Loucy (cell line): ENCODE results near the gene HMCN1.

Experiments used
- H2AFZ ChIP-seq: fragments of 200-600 bp; sonication (generic); 2 replicates; pipeline ENCODE4 v1.6.0; 2016; ENCODE audit warnings: antibody characterized with exemption, mild to moderate bottlenecking, low read length, moderate library complexity
- H3F3A ChIP-seq: fragments of 200-600 bp; 2 replicates; pipeline ENCODE4 v1.6.0; 2016; ENCODE audit warnings: antibody characterized with exemption, low read depth, mild to moderate bottlenecking
- H3K27me3 ChIP-seq: fragments of 200-600 bp; sonication (generic); 2 replicates; pipeline ENCODE4 v1.6.1; 2014; ENCODE audit warnings: low read length, mild to moderate bottlenecking; ENCODE audit not compliant: insufficient read depth, poor library complexity, severe bottlenecking
- H3K36me3 ChIP-seq: fragments of 200-600 bp; sonication (generic); 2 replicates; pipeline ENCODE4 v1.6.1; 2016; ENCODE audit warnings: low read length; ENCODE audit not compliant: insufficient read depth
- H3K4me1 ChIP-seq: fragments of 200-600 bp; sonication (generic); 2 replicates; pipeline ENCODE4 v1.5.1; 2014; ENCODE audit warnings: low read length, mild to moderate bottlenecking; ENCODE audit not compliant: insufficient read depth, poor library complexity, severe bottlenecking
- H3K4me2 ChIP-seq: fragments of 200-600 bp; sonication (generic); 2 replicates; pipeline ENCODE4 v1.6.0; 2014; ENCODE audit warnings: antibody characterized with exemption, low read length, low read depth, mild to moderate bottlenecking; ENCODE audit not compliant: poor library complexity, severe bottlenecking
- H3K4me3 ChIP-seq: fragments of 200-600 bp; sonication (generic); 2 replicates; pipeline ENCODE4 v1.5.1; 2014; ENCODE audit warnings: low read length, mild to moderate bottlenecking, mixed read lengths; ENCODE audit not compliant: poor library complexity, severe bottlenecking
- H3K79me2 ChIP-seq: fragments of 200-600 bp; sonication (generic); 2 replicates; pipeline ENCODE4 v1.6.1; 2014; ENCODE audit warnings: low read length; ENCODE audit not compliant: insufficient read depth
- H3K9ac ChIP-seq: fragments of 200-600 bp; sonication (generic); 2 replicates; pipeline ENCODE4 v1.6.0; 2014; ENCODE audit warnings: mild to moderate bottlenecking, low read depth, low read length, moderate library complexity; ENCODE audit not compliant: poor library complexity, severe bottlenecking
- H3K9me2 ChIP-seq: fragments of 200-600 bp; sonication (generic); replicated peaks from 2 replicates; pipeline ENCODE4 v1.6.1; 2016; ENCODE audit warnings: low read depth, low read length, mixed read lengths
- H3K9me3 ChIP-seq: fragments of 200-600 bp; sonication (generic); 2 replicates; pipeline ENCODE4 v1.6.1; 2014; ENCODE audit warnings: mild to moderate bottlenecking, antibody characterized with exemption, low read length, low read depth; ENCODE audit not compliant: insufficient read depth
- H4K20me1 ChIP-seq: fragments of 200-600 bp; sonication (generic); 2 replicates; pipeline ENCODE4 v1.6.0; 2014; ENCODE audit warnings: antibody characterized with exemption, low read length, mild to moderate bottlenecking; ENCODE audit not compliant: insufficient read depth, poor library complexity, severe bottlenecking
- EZH2phosphoT487 ChIP-seq: fragments of 200-600 bp; IDR thresholded peaks from 2 replicates; pipeline ENCODE4 v1.6.1; 2018; ENCODE audit warnings: antibody characterized with exemption, mild to moderate bottlenecking, moderate library complexity, borderline replicate concordance
- TF ChIP-seq, protein P1 (sequence below): fragments of 200-600 bp; sonication (generic); conservative IDR thresholded peaks from 2 replicates; pipeline ENCODE4 v1.5.1; 2014; ENCODE audit warnings: mild to moderate bottlenecking, antibody characterized with exemption, low read length

The HMCN1 gene

DNA sequence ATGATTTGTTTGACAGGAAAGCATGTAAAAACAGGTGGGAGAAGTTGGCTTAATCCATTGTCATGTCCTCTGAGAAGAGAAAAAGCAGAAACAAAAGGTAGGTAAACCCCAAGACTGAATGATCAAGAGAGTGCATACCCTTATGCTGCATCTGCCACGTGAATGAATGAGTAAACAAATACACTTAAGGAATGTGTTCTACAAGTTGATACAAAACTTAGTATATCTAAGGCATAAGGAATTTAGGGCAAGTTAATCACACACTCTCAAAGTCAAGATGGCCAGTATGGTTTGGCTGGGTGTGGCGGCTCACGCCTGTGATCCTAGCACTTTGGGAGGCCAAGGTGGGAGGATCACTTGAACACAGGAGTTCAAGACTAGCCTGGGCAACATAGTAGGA, 34.2 kb downstream of the HMCN1 start:
- Histone ChIP-seq H3K4me1 (no peaks in the 10 kb centered on the region), H2AFZ (no peak overlapping the region), H4K20me1 (no peaks in the 10 kb centered on the region), H3K4me3 (no peak overlapping the region), H3K79me2 (no peaks in the 10 kb centered on the region), H3K9me2 (no peaks in the 10 kb centered on the region), H3K9ac (no peak overlapping the region), H3F3A (no peaks in the 10 kb centered on the region), H3K27me3 (no peaks in the 10 kb centered on the region), H3K36me3 (no peaks in the 10 kb centered on the region), H3K9me3 (no peaks in the 10 kb centered on the region), H3K4me2 (no peak overlapping the region)
- TF ChIP-seq, protein P1, sequence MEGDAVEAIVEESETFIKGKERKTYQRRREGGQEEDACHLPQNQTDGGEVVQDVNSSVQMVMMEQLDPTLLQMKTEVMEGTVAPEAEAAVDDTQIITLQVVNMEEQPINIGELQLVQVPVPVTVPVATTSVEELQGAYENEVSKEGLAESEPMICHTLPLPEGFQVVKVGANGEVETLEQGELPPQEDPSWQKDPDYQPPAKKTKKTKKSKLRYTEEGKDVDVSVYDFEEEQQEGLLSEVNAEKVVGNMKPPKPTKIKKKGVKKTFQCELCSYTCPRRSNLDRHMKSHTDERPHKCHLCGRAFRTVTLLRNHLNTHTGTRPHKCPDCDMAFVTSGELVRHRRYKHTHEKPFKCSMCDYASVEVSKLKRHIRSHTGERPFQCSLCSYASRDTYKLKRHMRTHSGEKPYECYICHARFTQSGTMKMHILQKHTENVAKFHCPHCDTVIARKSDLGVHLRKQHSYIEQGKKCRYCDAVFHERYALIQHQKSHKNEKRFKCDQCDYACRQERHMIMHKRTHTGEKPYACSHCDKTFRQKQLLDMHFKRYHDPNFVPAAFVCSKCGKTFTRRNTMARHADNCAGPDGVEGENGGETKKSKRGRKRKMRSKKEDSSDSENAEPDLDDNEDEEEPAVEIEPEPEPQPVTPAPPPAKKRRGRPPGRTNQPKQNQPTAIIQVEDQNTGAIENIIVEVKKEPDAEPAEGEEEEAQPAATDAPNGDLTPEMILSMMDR = no peak
- TF ChIP-seq EZH2phosphoT487 = no peak

DNA sequence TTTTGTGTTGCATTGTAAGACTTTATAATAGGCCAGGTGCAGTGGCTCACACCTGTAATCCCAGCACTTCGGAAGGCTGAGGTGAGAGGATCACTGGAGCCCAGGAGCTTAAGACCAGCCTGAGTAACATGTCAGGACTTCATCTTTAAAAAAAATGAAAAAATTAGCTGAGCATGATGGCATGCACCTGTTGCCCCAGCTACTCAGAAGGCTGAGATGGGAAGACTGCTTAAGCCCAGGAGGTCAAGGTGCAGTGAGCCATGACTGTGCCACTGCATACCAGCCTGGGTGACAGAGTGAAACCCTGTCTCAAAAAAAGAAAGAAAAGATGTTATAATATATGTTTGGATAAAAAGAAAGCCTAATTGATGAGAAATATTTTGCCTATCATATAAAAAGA, 34.9 kb downstream of the HMCN1 start:
- Histone ChIP-seq H3K27me3 (no peaks in the 10 kb centered on the region), H3K9ac (no peak overlapping the region), H2AFZ (no peak overlapping the region), H3K79me2 (no peaks in the 10 kb centered on the region), H3K4me1 (no peaks in the 10 kb centered on the region), H3K9me3 (no peaks in the 10 kb centered on the region), H4K20me1 (no peaks in the 10 kb centered on the region), H3K36me3 (no peaks in the 10 kb centered on the region), H3K4me3 (no peak overlapping the region), H3F3A (no peaks in the 10 kb centered on the region), H3K9me2 (no peaks in the 10 kb centered on the region), H3K4me2 (no peak overlapping the region)
- TF ChIP-seq, protein P1 = no peak
- no peak for TF ChIP-seq EZH2phosphoT487

DNA sequence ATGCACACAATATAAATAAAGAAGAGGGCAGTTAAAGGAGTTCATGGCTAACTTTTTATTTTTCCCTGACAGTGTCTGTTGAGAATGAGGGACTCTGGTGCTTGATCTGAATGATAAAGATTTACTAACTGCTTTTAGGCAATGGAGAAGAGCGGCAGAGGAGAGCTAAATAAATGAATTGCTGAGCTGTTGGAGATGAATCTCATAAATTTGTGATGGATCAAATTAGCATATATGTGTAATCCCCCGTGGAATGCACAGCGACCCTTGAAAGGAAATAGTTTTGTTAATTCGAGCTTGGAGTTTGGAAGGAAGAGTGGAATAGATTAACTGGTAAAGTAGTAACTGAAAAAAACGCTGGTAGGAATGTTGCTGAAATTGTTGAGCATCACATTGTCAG, 40.2 kb downstream of the HMCN1 start:
- H3K79me2 ChIP-seq = no peaks in the 10 kb centered on the region
- no peak overlapping the region for H3K4me2 ChIP-seq
- no peaks in the 10 kb centered on the region for H3K4me1 ChIP-seq
- TF ChIP-seq EZH2phosphoT487 = no peak
- TF ChIP-seq, protein P1 = no peak
- H3K9me3 ChIP-seq = no peaks in the 10 kb centered on the region
- H3K36me3 ChIP-seq = no peaks in the 10 kb centered on the region
- H3K4me3 ChIP-seq = no peak overlapping the region
- no peak overlapping the region for H3K9ac ChIP-seq
- H4K20me1 ChIP-seq = no peaks in the 10 kb centered on the region
- no peaks in the 10 kb centered on the region for H3K9me2 ChIP-seq
- H2AFZ ChIP-seq = no peak overlapping the region
- no peaks in the 10 kb centered on the region for H3F3A ChIP-seq
- no peaks in the 10 kb centered on the region for H3K27me3 ChIP-seq
